Left ventricle myocardium inferior (tissue), 1 donor: ENCODE results near the gene METAP1. TPM values are rescaled to one million over a fixed set of nuclear protein-coding genes. Genes with fewer than 3 reads are reported as not detected.

ENCODE experiments used
- DNase-seq: peaks from one replicate; pipeline ENCODE4 v3.0.0-alpha.2; 2020
- H3K27ac ChIP-seq: fragments of 200-600 bp; replicated peaks from 2 replicates; pipeline ENCODE4 v1.8.0; 2021
- H3K27me3 ChIP-seq: fragments of 200-600 bp; 2 replicates; pipeline ENCODE4 v1.8.0; 2021; ENCODE audit warnings: low read depth
- H3K36me3 ChIP-seq: fragments of 200-600 bp; 2 replicates; pipeline ENCODE4 v1.8.0; 2021
- H3K4me1 ChIP-seq: fragments of 200-600 bp; 2 replicates; pipeline ENCODE4 v1.8.0; 2021
- H3K4me3 ChIP-seq: fragments of 200-600 bp; 2 replicates; pipeline ENCODE4 v1.8.0; 2021; ENCODE audit warnings: mild to moderate bottlenecking, moderate library complexity
- H3K9me3 ChIP-seq: fragments of 200-600 bp; replicated peaks from 2 replicates; pipeline ENCODE4 v1.8.0; 2021
- CTCF ChIP-seq: fragments of 200-600 bp; IDR thresholded peaks from 2 replicates; pipeline ENCODE4 v1.8.0; 2021; ENCODE audit warnings: antibody characterized with exemption, mild to moderate bottlenecking, borderline replicate concordance
- intact Hi-C: fragments of 100-400 bp; cut with micrococcal nuclease; formaldehyde crosslinking; loops from one replicate; pipeline ENCODE4 v1.11.0; 2022
- total RNA-seq: library from RNA; stranded (reverse); fragmentation: NEBNext Ultra II Directional; extraction: Animal tissue kit (Norgen Biotek cat#: 25700); gene quantifications from one replicate; pipeline ENCODE4 v1.2.1, GENCODE V29; 2021
- donor health status: DM: no; HTN: yes; CAD: no; lungs with severe emphysema.

The METAP1 gene
- total RNA-seq, 1 donor from 2014 or later, result 50.8 TPM

- H3K4me1 ChIP-seq, result peaks cover 55% of the 10 kb centered on the region
- no peaks in the 10 kb centered on the region for H3K27me3 ChIP-seq
- H3K4me3 ChIP-seq, result no peak overlapping the region
- DNase-seq, result no peak
- intact Hi-C loops, result no loop called here
- no peak for TF ChIP-seq CTCF
- no peak overlapping the region for H3K27ac ChIP-seq
- no peaks in the 10 kb centered on the region for H3K9me3 ChIP-seq
- H3K36me3 ChIP-seq, result no peaks in the 10 kb centered on the region
These were observed 31.8 kb downstream of the METAP1 start for GRCh38 chr4:99027304-99027703.

GRCh38 chr4:99028187-99028586, 32.7 kb downstream of the METAP1 start:
- Histone ChIP-seq H3K4me1 (peaks cover 54% of the 10 kb centered on the region), H3K27me3 (no peaks in the 10 kb centered on the region), H3K9me3 (no peaks in the 10 kb centered on the region), H3K27ac (no peak overlapping the region), H3K36me3 (no peaks in the 10 kb centered on the region), H3K4me3 (no peak overlapping the region)
- no peak for TF ChIP-seq CTCF
- intact Hi-C loops, result no loop called here
- DNase-seq, result no peak

GRCh38 chr4:99029018-99029735, 33.7 kb downstream of the METAP1 start:
- H3K4me3 ChIP-seq, result no peak overlapping the region
- no peaks in the 10 kb centered on the region for H3K9me3 ChIP-seq
- DNase-seq, result no peak
- no peaks in the 10 kb centered on the region for H3K36me3 ChIP-seq
- H3K4me1 ChIP-seq, result peaks cover 44% of the 10 kb centered on the region
- no peak for TF ChIP-seq CTCF
- intact Hi-C loops, result no loop called here
- no peak overlapping the region for H3K27ac ChIP-seq
- no peaks in the 10 kb centered on the region for H3K27me3 ChIP-seq

GRCh38 chr4:99029852-99030251, 34.3 kb downstream of the METAP1 start:
- Histone ChIP-seq H3K9me3 (no peaks in the 10 kb centered on the region), H3K27me3 (no peaks in the 10 kb centered on the region), H3K27ac (no peak overlapping the region), H3K4me3 (no peak overlapping the region), H3K36me3 (no peaks in the 10 kb centered on the region), H3K4me1 (peaks cover 38% of the 10 kb centered on the region)
- no peak for TF ChIP-seq CTCF
- no peak for DNase-seq
- intact Hi-C loops, result no loop called here

GRCh38 chr4:99033956-99034355, 38.4 kb downstream of the METAP1 start:
- Histone ChIP-seq H3K36me3 (peaks cover 12% of the 10 kb centered on the region), H3K27me3 (no peaks in the 10 kb centered on the region), H3K4me3 (no peak overlapping the region), H3K27ac (no peak overlapping the region), H3K4me1 (peaks cover 7% of the 10 kb centered on the region), H3K9me3 (peaks cover 18% of the 10 kb centered on the region)
- no peak for TF ChIP-seq CTCF
- DNase-seq, result no peak
- intact Hi-C loops, result no loop called here
